H1 (cell line): ENCODE results near the gene CUL9. TPM values are rescaled to one million over a fixed set of nuclear protein-coding genes. Genes with fewer than 3 reads are reported as not detected.

Source experiments
- CHD2 ChIP-seq: IDR thresholded peaks from 2 replicates; pipeline ENCODE4 v1.6.1; 2012; ENCODE audit warnings: low read length, improper control_type of control experiment
- RAD21 ChIP-seq, 2 experiments: IDR thresholded peaks in 1 of 2; conservative IDR thresholded peaks in 1 of 2; 2 replicates each; pipeline ENCODE4 v1.6.1; 2011; ENCODE audit warnings: low read depth in 2 of 2, low read length in 2 of 2, improper control_type of control experiment in 1 of 2, inconsistent platforms in 1 of 2, mild to moderate bottlenecking in 1 of 2, moderate library complexity in 1 of 2
- SIN3A ChIP-seq, 2 experiments: IDR thresholded peaks in 1 of 2; conservative IDR thresholded peaks in 1 of 2; 2 replicates each; pipeline ENCODE4 v1.6.1; 2011 to 2012; ENCODE audit warnings: low read length in 2 of 2, improper control_type of control experiment in 1 of 2, low read depth in 1 of 2, mild to moderate bottlenecking in 1 of 2
- polyA plus RNA-seq, 7 experiments: library from polyadenylated mRNA; depleted of rRNA in 3 of 7; stranded (reverse) in 5 of 7; unstranded in 2 of 7; fragments of >200 nt in 5 of 7; fragments of 200-250 nt in 2 of 7; gene quantifications; 1 replicate in 5 of 7; 2 replicates in 1 of 7; 4 replicates in 1 of 7; pipeline versions ENCODE4 v1.2.1 to v1.2.3, GENCODE V29; 2011 to 2013; ENCODE audit warnings: missing spikeins in 2 of 7, mixed read lengths in 2 of 7
- total RNA-seq: library from RNA; stranded (reverse); fragmentation: NEBNext Ultra II Directional; extraction: Animal tissue kit (Norgen Biotek cat#: 25700); gene quantifications from 2 replicates; pipeline ENCODE4 v1.2.1, GENCODE V29; 2021
- TF ChIP-seq, protein P1 (sequence below): IDR thresholded peaks from 2 replicates; pipeline ENCODE4 v1.6.1; 2012; ENCODE audit warnings: inconsistent platforms

Gene CUL9
- total and polyA plus RNA-seq, 2 of the 8 experiments (the other 6 are each of a cell fraction or from before 2014, with no cell fraction given), result 7.7 to 9.8 TPM

GRCh38 chr6:43263314-43264178 is 81.5 kb downstream of the CUL9 start (continued):
- TF ChIP-seq SIN3A (conservative IDR thresholded peaks at IDR 0.05 in 1 of 2, IDR thresholded peaks at IDR 0.05 in 1 of 2; ENCODE audit: low read depth in 1 of 2, low read length in 2 of 2) (0 out of 4 replicates have a peak, but pooled peaks of 1 of the 2 experiments have one; percentile 53), RAD21 (IDR thresholded peaks at IDR 0.05 in 1 of 2, conservative IDR thresholded peaks at IDR 0.05 in 1 of 2; ENCODE audit: low read depth in 2 of 2, low read length in 2 of 2) (peak; percentile 96 to 97), CHD2 (0 out of 2 replicates have a peak, but pooled peaks have one; percentile 36)
- TF ChIP-seq, protein P1, sequence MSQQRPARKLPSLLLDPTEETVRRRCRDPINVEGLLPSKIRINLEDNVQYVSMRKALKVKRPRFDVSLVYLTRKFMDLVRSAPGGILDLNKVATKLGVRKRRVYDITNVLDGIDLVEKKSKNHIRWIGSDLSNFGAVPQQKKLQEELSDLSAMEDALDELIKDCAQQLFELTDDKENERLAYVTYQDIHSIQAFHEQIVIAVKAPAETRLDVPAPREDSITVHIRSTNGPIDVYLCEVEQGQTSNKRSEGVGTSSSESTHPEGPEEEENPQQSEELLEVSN, result no peak
